ENCODE measurements around the gene HSD17B14.
"Not testable (repeated sequence)": the region's sequence is repeated elsewhere in the genome, so short reads cannot be mapped to it uniquely, and the experiment has no call there.

Gene HSD17B14

GRCh38 chr19:48793271-48793670 lies 43.0 kb downstream of the HSD17B14 start:
- DNase-seq (ENCODE audit: extremely low read depth, insufficient read length) = no peak
- H3K27me3 ChIP-seq (replicated peaks; ENCODE audit: control insufficient read depth, insufficient read depth, low read length) = no peaks in the 10 kb centered on the region
- H3K4me3 ChIP-seq (replicated peaks; ENCODE audit: low read depth, low read length) = no peak overlapping the region
- TF ChIP-seq CTCF (IDR thresholded peaks at IDR 0.05; ENCODE audit: insufficient read depth, low read length, poor library complexity, severe bottlenecking) = no peak
- H3K36me3 ChIP-seq (ENCODE audit: control insufficient read depth, insufficient read depth, low read length) = no peaks in the 10 kb centered on the region; the same call in 1 of the 2 replicates

- DNase-seq (ENCODE audit: extremely low read depth, insufficient read length); H3K36me3 ChIP-seq (ENCODE audit: control insufficient read depth, insufficient read depth, low read length); H3K4me3 ChIP-seq (replicated peaks; ENCODE audit: low read depth, low read length); H3K27me3 ChIP-seq (replicated peaks; ENCODE audit: control insufficient read depth, insufficient read depth, low read length): not testable (repeated sequence)
Measured at GRCh38 chr19:48787331-48787730, 49.0 kb downstream of the HSD17B14 start.

- H3K4me3 ChIP-seq (replicated peaks; ENCODE audit: low read depth, low read length); H3K27me3 ChIP-seq (replicated peaks; ENCODE audit: control insufficient read depth, insufficient read depth, low read length); H3K36me3 ChIP-seq (ENCODE audit: control insufficient read depth, insufficient read depth, low read length); DNase-seq (ENCODE audit: extremely low read depth, insufficient read length): not testable (repeated sequence)
Measured at GRCh38 chr19:48786422-48786821, 49.9 kb downstream of the HSD17B14 start.

GRCh38 chr19:48784527-48784926 lies 51.8 kb downstream of the HSD17B14 start:
- Histone ChIP-seq H3K4me3 (replicated peaks; ENCODE audit: low read depth, low read length) (no peak overlapping the region), H3K36me3 (ENCODE audit: control insufficient read depth, insufficient read depth, low read length) (no peaks in the 10 kb centered on the region), H3K27me3 (replicated peaks; ENCODE audit: control insufficient read depth, insufficient read depth, low read length) (no peaks in the 10 kb centered on the region)
- DNase-seq (ENCODE audit: extremely low read depth, insufficient read length) = no peak
- no peak for TF ChIP-seq CTCF (IDR thresholded peaks at IDR 0.05; ENCODE audit: insufficient read depth, low read length, poor library complexity, severe bottlenecking)

GRCh38 chr19:48780631-48781391 lies 55.5 kb downstream of the HSD17B14 start:
- TF ChIP-seq CTCF (IDR thresholded peaks at IDR 0.05; ENCODE audit: insufficient read depth, low read length, poor library complexity, severe bottlenecking) = no peak
- Histone ChIP-seq H3K27me3 (replicated peaks; ENCODE audit: control insufficient read depth, insufficient read depth, low read length) (no peaks in the 10 kb centered on the region), H3K36me3 (ENCODE audit: control insufficient read depth, insufficient read depth, low read length) (no peaks in the 10 kb centered on the region), H3K4me3 (replicated peaks; ENCODE audit: low read depth, low read length) (no peak overlapping the region)
- no peak for DNase-seq (ENCODE audit: extremely low read depth, insufficient read length)

GRCh38 chr19:48779636-48780035 lies 56.7 kb downstream of the HSD17B14 start:
- DNase-seq (ENCODE audit: extremely low read depth, insufficient read length) = no peak
- no peak for TF ChIP-seq CTCF (IDR thresholded peaks at IDR 0.05; ENCODE audit: insufficient read depth, low read length, poor library complexity, severe bottlenecking)
- Histone ChIP-seq H3K36me3 (ENCODE audit: control insufficient read depth, insufficient read depth, low read length) (no peaks in the 10 kb centered on the region), H3K4me3 (replicated peaks; ENCODE audit: low read depth, low read length) (no peak overlapping the region), H3K27me3 (replicated peaks; ENCODE audit: control insufficient read depth, insufficient read depth, low read length) (no peaks in the 10 kb centered on the region)

- H3K4me3 ChIP-seq (replicated peaks; ENCODE audit: low read depth, low read length) = no peak overlapping the region
- no peak for TF ChIP-seq CTCF (IDR thresholded peaks at IDR 0.05; ENCODE audit: insufficient read depth, low read length, poor library complexity, severe bottlenecking)
- H3K27me3 ChIP-seq (replicated peaks; ENCODE audit: control insufficient read depth, insufficient read depth, low read length) = no peaks in the 10 kb centered on the region
- DNase-seq (ENCODE audit: extremely low read depth, insufficient read length) = no peak
- no peaks in the 10 kb centered on the region for H3K36me3 ChIP-seq (ENCODE audit: control insufficient read depth, insufficient read depth, low read length)
Measured at GRCh38 chr19:48777720-48778119, 58.6 kb downstream of the HSD17B14 start.
